ENCODE data around the gene TBC1D2.

- no peak for TF ChIP-seq PBX3 (IDR thresholded peaks at IDR 0.05; ENCODE audit: insufficient replicate concordance, low read depth, low read length)
- TF ChIP-seq CHD4 (IDR thresholded peaks at IDR 0.05), result no peak
- TF ChIP-seq ZBTB40 (IDR thresholded peaks at IDR 0.05; ENCODE audit: borderline replicate concordance), result no peak
- TF ChIP-seq HCFC1 (IDR thresholded peaks at IDR 0.05; ENCODE audit: low read length), result no peak
- TF ChIP-seq ZZZ3 (IDR thresholded peaks at IDR 0.05; ENCODE audit: control insufficient read depth, insufficient read length, low read depth), result no peak
- no peak for TF ChIP-seq CTCF (IDR thresholded peaks at IDR 0.05 in 2 of 3, conservative IDR thresholded peaks at IDR 0.05 in 1 of 3; ENCODE audit: control insufficient read depth in 2 of 3, extremely low read depth in 1 of 3, insufficient read depth in 1 of 3, low read depth in 3 of 3, low read length in 3 of 3)
- TF ChIP-seq FOS (IDR thresholded peaks at IDR 0.05; ENCODE audit: borderline replicate concordance, extremely low read depth, insufficient read length), result no peak
- no peak for TF ChIP-seq MAX (IDR thresholded peaks at IDR 0.05; ENCODE audit: low read depth, low read length)
- no peak for TF ChIP-seq SUZ12 (IDR thresholded peaks at IDR 0.05; ENCODE audit: unreplicated experiment)
- no peak for TF ChIP-seq NR2F1 (conservative IDR thresholded peaks at IDR 0.05)
- no peak for TF ChIP-seq BCL3 (IDR thresholded peaks at IDR 0.05; ENCODE audit: borderline replicate concordance, insufficient read depth, low read depth, low read length, poor library complexity, severe bottlenecking)
- no peak for TF ChIP-seq SIX5 (IDR thresholded peaks at IDR 0.05; ENCODE audit: low read depth, low read length, severe bottlenecking)
Measured at GRCh38 chr9:98229090-98229395, 26.4 kb downstream of the TBC1D2 start.
